ENCODE data around the gene PCK1.

The PCK1 gene

DNA sequence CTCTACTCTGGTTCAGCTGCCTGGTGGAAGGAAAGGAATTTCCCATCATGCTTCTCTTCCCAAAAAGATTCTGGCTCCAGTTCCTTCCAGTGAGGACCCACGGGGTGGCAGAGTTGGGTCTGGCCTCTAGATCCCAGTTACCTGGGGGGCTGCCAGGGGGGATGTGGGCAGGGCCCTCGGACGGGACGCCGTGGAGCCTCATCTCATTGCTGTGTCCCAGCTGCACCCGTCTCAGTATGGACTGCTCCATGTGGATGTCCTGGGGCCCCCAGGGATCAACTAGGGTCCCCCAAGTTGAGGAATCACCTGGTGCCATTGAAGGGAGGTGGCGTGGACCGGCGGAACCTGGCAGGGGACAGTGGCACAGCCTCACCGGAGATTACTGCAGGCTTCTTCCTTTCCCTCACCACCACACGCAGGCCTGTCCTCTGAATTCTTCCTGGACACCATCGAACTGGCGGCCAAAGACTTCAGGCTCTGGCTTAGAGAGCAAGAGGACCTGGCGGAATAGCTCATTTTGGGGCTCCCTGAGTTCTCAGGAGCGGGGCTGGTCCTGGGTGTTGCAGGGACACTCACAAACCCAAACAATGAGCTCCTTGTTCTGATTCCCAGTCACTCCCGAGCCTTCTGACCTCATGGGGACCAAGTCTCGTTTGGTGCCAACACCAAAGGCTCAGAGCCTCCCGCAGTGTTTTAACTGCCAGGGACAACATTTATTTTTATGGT lies 50.8 kb downstream of the PCK1 start:
- TF ChIP-seq, protein P1, sequence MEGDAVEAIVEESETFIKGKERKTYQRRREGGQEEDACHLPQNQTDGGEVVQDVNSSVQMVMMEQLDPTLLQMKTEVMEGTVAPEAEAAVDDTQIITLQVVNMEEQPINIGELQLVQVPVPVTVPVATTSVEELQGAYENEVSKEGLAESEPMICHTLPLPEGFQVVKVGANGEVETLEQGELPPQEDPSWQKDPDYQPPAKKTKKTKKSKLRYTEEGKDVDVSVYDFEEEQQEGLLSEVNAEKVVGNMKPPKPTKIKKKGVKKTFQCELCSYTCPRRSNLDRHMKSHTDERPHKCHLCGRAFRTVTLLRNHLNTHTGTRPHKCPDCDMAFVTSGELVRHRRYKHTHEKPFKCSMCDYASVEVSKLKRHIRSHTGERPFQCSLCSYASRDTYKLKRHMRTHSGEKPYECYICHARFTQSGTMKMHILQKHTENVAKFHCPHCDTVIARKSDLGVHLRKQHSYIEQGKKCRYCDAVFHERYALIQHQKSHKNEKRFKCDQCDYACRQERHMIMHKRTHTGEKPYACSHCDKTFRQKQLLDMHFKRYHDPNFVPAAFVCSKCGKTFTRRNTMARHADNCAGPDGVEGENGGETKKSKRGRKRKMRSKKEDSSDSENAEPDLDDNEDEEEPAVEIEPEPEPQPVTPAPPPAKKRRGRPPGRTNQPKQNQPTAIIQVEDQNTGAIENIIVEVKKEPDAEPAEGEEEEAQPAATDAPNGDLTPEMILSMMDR (IDR thresholded peaks at IDR 0.05; ENCODE audit: extremely low read depth, missing control alignments) = no peak
- DNase-seq (ENCODE audit: low spot score) = no peak

DNA sequence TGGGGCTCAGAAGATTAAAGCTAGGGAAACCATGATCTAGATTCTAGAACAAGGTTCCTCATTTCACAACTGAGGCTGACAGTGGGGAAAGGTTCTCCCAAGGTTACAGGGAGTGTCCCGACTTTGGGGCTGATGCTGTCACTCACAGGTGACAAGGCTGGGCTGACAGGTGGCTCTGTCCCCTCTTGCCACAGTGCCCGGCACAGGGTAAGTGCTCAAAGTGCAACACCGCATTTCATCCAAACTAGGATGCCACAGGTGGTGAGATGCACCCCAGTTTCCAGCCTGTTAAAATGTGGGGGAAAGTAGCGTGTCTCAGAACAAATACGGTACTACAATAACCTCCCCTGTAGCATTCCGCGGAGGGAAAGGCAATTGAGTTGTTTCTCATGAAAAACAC lies 51.5 kb downstream of the PCK1 start:
- TF ChIP-seq, protein P1 (IDR thresholded peaks at IDR 0.05; ENCODE audit: extremely low read depth, missing control alignments) = no peak

DNA sequence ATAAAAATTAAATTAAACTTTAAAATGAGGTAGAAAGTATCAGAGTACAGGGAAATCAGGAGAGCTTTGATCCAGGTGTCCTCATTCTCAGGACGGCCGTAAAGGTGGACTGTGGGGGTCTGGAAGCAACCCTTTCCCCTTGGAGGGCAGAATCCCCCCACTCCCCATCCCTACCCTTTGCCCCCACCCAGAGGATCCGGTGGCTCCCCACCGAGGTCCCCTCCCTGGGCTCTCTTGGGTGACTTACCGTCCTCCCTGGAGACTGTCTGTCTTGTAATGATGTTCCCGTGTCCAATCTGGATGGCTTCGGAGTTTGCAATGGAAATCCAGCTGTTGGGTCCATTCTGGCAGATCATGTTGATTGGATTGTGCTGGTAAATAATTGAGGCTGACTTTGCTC lies 52.0 kb downstream of the PCK1 start:
- TF ChIP-seq, protein P1 (IDR thresholded peaks at IDR 0.05; ENCODE audit: extremely low read depth, missing control alignments) = no peak
- no peak for DNase-seq (ENCODE audit: low spot score)

More for the DNA sequence above, 51.5 kb downstream of the PCK1 start:
- no peak for DNase-seq (ENCODE audit: low spot score)

DNA sequence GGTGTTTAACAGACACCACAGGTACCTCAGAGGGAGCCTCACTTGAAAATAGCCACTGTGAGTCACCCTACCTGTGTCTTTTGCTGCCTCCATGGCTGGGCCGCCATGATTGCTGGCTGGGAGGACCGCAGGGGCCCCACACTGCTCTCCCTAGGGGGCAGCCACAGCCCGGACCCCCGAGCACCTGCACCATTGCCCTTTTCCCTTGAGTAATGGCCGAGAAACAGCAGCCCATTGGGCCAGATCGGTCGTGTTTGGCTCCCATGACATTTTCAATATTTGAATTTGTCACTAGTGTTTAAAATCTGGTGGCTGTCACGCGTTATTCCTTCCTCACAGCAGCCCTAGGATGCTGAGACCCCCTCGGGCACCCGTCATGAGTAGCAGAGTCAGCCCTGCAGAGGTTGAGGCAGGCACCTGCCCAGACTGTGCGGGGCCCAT lies 52.6 kb downstream of the PCK1 start:
- DNase-seq (ENCODE audit: low spot score) = no peak
- TF ChIP-seq, protein P1 (IDR thresholded peaks at IDR 0.05; ENCODE audit: extremely low read depth, missing control alignments) = no peak

DNA sequence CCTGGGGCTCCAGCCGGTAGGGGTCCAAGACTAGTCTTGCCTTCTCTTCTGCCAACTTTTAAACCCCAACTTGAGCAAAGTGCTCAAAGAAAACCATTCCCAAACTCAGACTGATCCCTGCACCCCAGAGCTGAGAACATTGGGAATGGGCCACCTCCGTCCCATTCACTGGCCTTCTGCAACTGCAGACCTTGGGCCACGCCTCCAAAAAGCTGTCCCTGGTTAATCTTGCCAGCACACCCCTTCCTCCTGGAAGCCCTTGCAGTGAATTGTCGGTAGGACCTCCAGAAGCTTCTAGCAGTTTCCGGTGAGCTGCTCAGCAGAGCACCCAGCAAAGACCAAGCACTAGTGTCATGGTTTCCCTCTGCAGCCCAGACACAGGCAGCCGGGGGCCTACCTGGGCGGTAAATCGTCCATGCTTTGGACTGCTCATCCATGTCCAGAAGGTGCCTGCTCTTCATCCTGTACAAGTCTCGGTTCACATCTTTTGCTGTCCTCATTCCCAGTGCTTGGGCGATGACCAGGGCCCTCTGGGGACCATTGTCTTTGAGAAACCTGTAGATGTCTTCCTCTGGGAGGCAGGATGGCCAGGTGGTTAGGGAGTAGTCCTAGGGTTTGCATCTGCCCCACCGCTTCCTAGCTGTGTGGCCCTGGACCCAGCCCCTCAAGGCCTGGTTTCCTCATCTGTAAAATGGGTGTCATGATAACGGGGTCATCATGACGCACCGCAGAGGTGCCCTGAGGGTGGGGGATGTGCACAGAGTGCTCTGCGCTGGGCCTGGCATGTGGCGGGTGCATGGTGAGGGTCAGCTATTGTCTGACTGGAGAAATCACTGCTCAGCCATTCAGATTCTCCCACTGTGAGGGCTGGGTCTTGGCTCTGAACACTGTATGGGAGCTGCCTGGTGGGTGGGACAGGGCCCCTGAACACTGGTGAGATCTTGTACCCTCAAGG lies 53.9 kb downstream of the PCK1 start:
- TF ChIP-seq, protein P1 (IDR thresholded peaks at IDR 0.05; ENCODE audit: extremely low read depth, missing control alignments) = no peak
- DNase-seq (ENCODE audit: low spot score) = no peak

DNA sequence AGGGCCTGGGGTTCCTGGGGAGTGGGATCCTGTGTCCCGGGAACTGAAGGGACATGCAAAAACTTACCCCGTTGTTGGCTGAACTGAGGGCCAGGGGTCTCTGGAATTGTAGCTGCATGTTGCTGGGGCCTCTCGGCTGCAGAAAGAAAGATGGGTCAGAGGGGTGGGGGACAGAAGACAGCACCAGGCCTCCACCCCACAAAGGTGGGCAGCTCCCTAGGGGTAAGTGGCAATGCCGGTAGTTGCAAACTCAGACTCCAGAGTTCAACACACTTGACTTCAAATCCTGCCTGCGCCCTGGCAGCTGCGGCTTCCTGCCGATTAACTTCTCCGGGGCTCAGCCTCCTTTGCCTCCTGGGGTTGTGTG lies 54.5 kb downstream of the PCK1 start:
- no peak for DNase-seq (ENCODE audit: low spot score)
- TF ChIP-seq, protein P1 (IDR thresholded peaks at IDR 0.05; ENCODE audit: extremely low read depth, missing control alignments) = no peak

All from GM20000 (cell line).